ENCODE data around the gene TBX4.

GRCh38 chr17:61481421-61481820 is 29.2 kb downstream of the TBX4 start:
- TF ChIP-seq CTCF (conservative IDR thresholded peaks at IDR 0.05 in 1 of 2, IDR thresholded peaks at IDR 0.05 in 1 of 2; ENCODE audit: extremely low read depth in 1 of 2, insufficient read depth in 1 of 2, low read depth in 1 of 2, low read length in 2 of 2) (no peak), EZH2 (IDR thresholded peaks at IDR 0.05; ENCODE audit: borderline replicate concordance, low read length) (no peak)

All from mammary epithelial cell (primary cell).